ENCODE results near the gene ELMOD1. TPM values are rescaled to one million over a fixed set of nuclear protein-coding genes. Genes with fewer than 3 reads are reported as not detected.

Gene ELMOD1
- 127 TPM for total RNA-seq

DNA sequence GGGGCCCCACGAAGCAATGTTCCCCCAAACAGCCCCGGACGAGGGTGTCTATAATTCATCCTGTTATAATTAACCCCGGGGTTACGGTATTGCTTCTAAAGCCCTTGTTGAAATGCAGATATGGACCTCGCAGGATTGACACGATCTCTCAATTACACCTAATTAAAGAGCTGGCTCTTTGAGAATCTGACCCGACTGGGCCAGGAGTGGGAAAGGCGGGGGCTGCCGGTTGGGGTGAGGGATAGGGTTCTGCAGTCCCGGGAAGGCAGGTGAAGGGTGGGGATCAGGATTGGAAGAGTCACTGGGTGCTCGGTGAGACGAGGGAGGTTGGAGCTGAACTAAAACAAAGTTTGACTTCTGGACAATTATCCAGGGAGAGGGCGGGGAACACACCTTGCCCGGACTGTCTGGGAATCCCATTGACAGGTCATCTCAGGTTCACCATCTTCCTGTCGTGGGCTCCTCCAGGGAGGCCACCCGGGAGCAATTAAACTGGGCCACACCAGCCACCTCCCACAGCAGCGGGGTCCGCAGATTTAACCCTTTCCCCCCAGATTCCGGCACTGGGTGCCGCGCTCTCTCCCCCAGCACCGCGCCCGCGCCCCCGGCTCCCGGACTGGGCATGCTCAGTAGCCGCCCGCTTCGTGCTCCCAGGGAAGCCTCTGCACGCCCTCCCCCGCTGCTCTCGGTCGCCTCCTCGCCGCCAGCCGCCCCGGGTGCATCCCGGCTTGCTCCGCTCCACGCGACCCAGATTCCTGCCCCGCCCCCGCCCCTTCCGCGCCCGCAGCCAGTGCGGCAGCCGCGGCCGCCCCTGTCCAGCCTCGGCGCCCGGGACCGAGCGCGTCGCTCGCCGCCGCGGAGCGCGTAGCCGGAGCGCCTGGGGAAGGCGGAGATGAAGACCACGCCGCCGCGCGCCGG lies at the start of gene ELMOD1:
TSS of gene ELMOD1 (plus strand) at position 688 of the 918 bp plus-strand sequence. CDS start 27,043 bp downstream, outside the sequence.

DNA sequence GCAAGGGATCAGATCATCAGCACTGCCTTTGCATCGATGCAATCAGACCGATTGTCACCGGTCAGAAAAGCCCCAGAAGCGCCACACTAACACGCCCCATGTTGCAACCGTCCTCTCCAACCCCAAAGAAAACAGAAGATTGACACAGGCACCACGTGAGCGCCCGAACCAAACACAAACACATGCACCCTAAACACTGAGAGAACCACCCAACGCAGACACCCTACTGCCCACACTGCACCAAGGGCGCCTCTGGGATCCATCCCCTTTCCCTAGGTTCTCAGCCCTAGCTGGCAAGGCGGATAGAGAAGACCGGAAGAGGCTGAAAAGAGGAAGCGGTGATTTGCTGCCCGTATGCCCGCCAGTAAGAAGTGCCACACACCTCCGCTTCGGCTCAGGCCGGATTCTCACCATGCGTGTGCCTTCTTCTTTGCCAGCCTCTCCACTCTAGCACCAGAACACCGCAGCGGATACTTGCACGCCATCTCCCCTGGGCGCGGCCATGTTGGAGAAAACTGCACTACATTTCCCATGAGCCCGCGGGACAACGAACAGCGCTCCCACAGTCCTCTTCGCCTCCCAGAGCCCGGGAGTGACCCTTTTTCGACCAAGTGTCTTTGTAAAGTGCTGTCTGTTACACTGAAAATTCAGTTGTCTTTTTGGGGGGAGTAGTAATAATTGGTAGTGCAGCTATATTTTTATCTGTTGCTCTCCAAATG lies 25.6 kb upstream of the ELMOD1 start, which contains the start of gene ALKBH8:
TSS of gene ALKBH8 (minus strand) at position 517 of the 719 bp plus-strand sequence. CDS start 4,842 bp downstream, outside the sequence.

DNA sequence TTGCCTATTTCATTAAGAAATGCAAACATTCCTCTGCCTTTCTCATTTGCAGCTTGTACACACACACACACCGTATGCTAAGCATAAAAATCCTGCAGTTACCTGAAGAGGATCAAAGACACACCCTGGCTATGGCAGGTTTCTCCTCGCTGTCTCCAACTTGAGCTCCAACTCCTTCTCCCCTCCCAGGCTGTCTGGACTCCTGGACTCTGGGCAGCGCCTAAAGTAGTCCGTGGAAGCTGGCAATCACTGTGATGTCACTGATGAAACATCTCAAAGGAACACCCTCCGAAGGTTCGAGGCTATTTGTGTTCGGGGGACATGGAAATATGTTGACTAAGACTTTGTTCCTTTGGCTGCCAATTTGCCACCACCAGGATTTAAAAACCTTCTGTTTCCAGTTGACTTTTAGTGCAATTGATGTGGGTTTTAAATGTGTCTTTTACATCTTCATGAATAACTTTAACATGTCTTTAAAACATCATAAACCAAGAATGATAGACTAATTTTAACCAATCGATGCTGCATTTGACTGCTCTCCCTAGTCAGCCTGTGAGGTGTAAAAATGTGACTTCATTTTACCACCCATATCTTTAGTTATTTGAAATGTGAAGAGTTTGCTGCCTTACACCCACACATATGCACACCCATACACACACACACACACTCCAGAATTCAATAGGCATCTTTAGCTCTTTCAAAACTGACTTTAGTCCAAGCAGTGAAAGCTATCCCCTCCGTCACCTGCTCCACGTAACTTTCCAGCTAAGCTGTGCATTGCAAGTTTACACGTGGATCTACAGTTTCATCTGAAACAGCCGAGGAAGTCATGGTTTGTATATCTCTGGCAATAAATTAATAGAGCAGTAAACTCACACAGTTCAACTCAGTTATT lies 121.2 kb downstream of the ELMOD1 start, which contains the start of gene SLN:
TSS of gene SLN (minus strand) at position 196 of the 895 bp plus-strand sequence.

Other genes starting within 250 kb of the ELMOD1 start
- gene CWF19L2, start 133.3 kb upstream of the ELMOD1 start, total RNA-seq, result 53.8 TPM
- gene ALKBH8, start 25.4 kb upstream of the ELMOD1 start, total RNA-seq, result 19.7 TPM
- gene SLN, start 120.9 kb downstream of the ELMOD1 start, total RNA-seq, result 9.7 TPM